ENCODE results near the gene PSG5.
"Not testable (repeated sequence)": the region's sequence is repeated elsewhere in the genome, so short reads cannot be mapped to it uniquely, and the experiment has no call there.

PSG5 gene

GRCh38 chr19:43179569-43180147 is 6.7 kb downstream of the PSG5 start:
- no CpG with 5 or more reads among the region's 1 CpG for whole genome bisulfite sequencing (ENCODE audit: extremely low coverage, insufficient coverage, low lambda C conversion rate)
- H2BK120ac ChIP-seq (ENCODE audit: low read depth, low read length); DNase-seq; H3K4me1 ChIP-seq (ENCODE audit: control insufficient read depth, low read depth, low read length); H2BK15ac ChIP-seq (replicated peaks; ENCODE audit: low read depth); H3K4me2 ChIP-seq (ENCODE audit: low read length); H3K36me3 ChIP-seq (ENCODE audit: control insufficient read depth, insufficient read depth, low read length); H3K56ac ChIP-seq (ENCODE audit: low read length); H3K79me1 ChIP-seq (ENCODE audit: low read length); H4K5ac ChIP-seq (ENCODE audit: low read length); H3K4me3 ChIP-seq (ENCODE audit: low read length); H3K9ac ChIP-seq (ENCODE audit: low read length); H2BK5ac ChIP-seq (ENCODE audit: low read length); H3K27ac ChIP-seq (ENCODE audit: low read depth, low read length); H3K18ac ChIP-seq (ENCODE audit: low read length); H2AK5ac ChIP-seq (ENCODE audit: low read length); H3K79me2 ChIP-seq (ENCODE audit: control insufficient read depth, insufficient read depth, low read length); H3K27me3 ChIP-seq (ENCODE audit: insufficient read depth, low read length, poor library complexity); H4K8ac ChIP-seq (ENCODE audit: low read depth, low read length); H3K23ac ChIP-seq (ENCODE audit: low read length); H3K4ac ChIP-seq (ENCODE audit: low read depth, low read length): not testable (repeated sequence)

- not testable (repeated sequence) for H3K4me3 ChIP-seq (ENCODE audit: low read length); DNase-seq; H4K5ac ChIP-seq (ENCODE audit: low read length); H3K23ac ChIP-seq (ENCODE audit: low read length); H2AK5ac ChIP-seq (ENCODE audit: low read length); H3K79me2 ChIP-seq (ENCODE audit: control insufficient read depth, insufficient read depth, low read length); H3K4ac ChIP-seq (ENCODE audit: low read depth, low read length); H3K4me1 ChIP-seq (ENCODE audit: control insufficient read depth, low read depth, low read length); H3K9ac ChIP-seq (ENCODE audit: low read length); H4K8ac ChIP-seq (ENCODE audit: low read depth, low read length); H3K36me3 ChIP-seq (ENCODE audit: control insufficient read depth, insufficient read depth, low read length); H3K27ac ChIP-seq (ENCODE audit: low read depth, low read length); H3K18ac ChIP-seq (ENCODE audit: low read length); H3K56ac ChIP-seq (ENCODE audit: low read length); H2BK5ac ChIP-seq (ENCODE audit: low read length); H3K27me3 ChIP-seq (ENCODE audit: insufficient read depth, low read length, poor library complexity); H3K4me2 ChIP-seq (ENCODE audit: low read length); H2BK120ac ChIP-seq (ENCODE audit: low read depth, low read length); H2BK15ac ChIP-seq (replicated peaks; ENCODE audit: low read depth); H3K79me1 ChIP-seq (ENCODE audit: low read length)
- WGBS (ENCODE audit: extremely low coverage, insufficient coverage, low lambda C conversion rate) = no CpG with 5 or more reads among the region's 3 CpGs
These were observed 7.8 kb downstream of the PSG5 start for GRCh38 chr19:43178577-43178976.

GRCh38 chr19:43165906-43166305 is 20.4 kb downstream of the PSG5 start:
- H3K79me1 ChIP-seq (ENCODE audit: low read length); H2BK15ac ChIP-seq (replicated peaks; ENCODE audit: low read depth); H3K4ac ChIP-seq (ENCODE audit: low read depth, low read length); H2BK5ac ChIP-seq (ENCODE audit: low read length); H3K27me3 ChIP-seq (ENCODE audit: insufficient read depth, low read length, poor library complexity); H3K56ac ChIP-seq (ENCODE audit: low read length); H2AK5ac ChIP-seq (ENCODE audit: low read length); H3K18ac ChIP-seq (ENCODE audit: low read length); H3K36me3 ChIP-seq (ENCODE audit: control insufficient read depth, insufficient read depth, low read length); H4K5ac ChIP-seq (ENCODE audit: low read length); H3K4me3 ChIP-seq (ENCODE audit: low read length); H3K23ac ChIP-seq (ENCODE audit: low read length); H2BK120ac ChIP-seq (ENCODE audit: low read depth, low read length); H3K9ac ChIP-seq (ENCODE audit: low read length); H3K4me2 ChIP-seq (ENCODE audit: low read length); H3K27ac ChIP-seq (ENCODE audit: low read depth, low read length); H4K8ac ChIP-seq (ENCODE audit: low read depth, low read length); H3K4me1 ChIP-seq (ENCODE audit: control insufficient read depth, low read depth, low read length); H3K79me2 ChIP-seq (ENCODE audit: control insufficient read depth, insufficient read depth, low read length); DNase-seq: not testable (repeated sequence)
- no CpG with 5 or more reads among the region's 3 CpGs for WGBS (ENCODE audit: extremely low coverage, insufficient coverage, low lambda C conversion rate)

- H3K36me3 ChIP-seq (ENCODE audit: control insufficient read depth, insufficient read depth, low read length); H3K4me1 ChIP-seq (ENCODE audit: control insufficient read depth, low read depth, low read length); H3K4me3 ChIP-seq (ENCODE audit: low read length); H3K4me2 ChIP-seq (ENCODE audit: low read length); H3K27me3 ChIP-seq (ENCODE audit: insufficient read depth, low read length, poor library complexity); H2BK15ac ChIP-seq (replicated peaks; ENCODE audit: low read depth); H4K8ac ChIP-seq (ENCODE audit: low read depth, low read length); H3K79me1 ChIP-seq (ENCODE audit: low read length); H3K4ac ChIP-seq (ENCODE audit: low read depth, low read length); H3K23ac ChIP-seq (ENCODE audit: low read length); H3K79me2 ChIP-seq (ENCODE audit: control insufficient read depth, insufficient read depth, low read length); H4K5ac ChIP-seq (ENCODE audit: low read length); H3K56ac ChIP-seq (ENCODE audit: low read length); H3K9ac ChIP-seq (ENCODE audit: low read length); H3K27ac ChIP-seq (ENCODE audit: low read depth, low read length); H2BK5ac ChIP-seq (ENCODE audit: low read length); H3K18ac ChIP-seq (ENCODE audit: low read length); DNase-seq; H2AK5ac ChIP-seq (ENCODE audit: low read length); H2BK120ac ChIP-seq (ENCODE audit: low read depth, low read length): not testable (repeated sequence)
- WGBS (ENCODE audit: extremely low coverage, insufficient coverage, low lambda C conversion rate) = no CpG with 5 or more reads among the region's 3 CpGs
These were observed 23.2 kb downstream of the PSG5 start for GRCh38 chr19:43163135-43163534.

GRCh38 chr19:43162261-43162660 is 24.1 kb downstream of the PSG5 start:
- WGBS (ENCODE audit: extremely low coverage, insufficient coverage, low lambda C conversion rate) = no CpG with 5 or more reads among the region's 2 CpGs
- not testable (repeated sequence) for H3K4me3 ChIP-seq (ENCODE audit: low read length); H2BK15ac ChIP-seq (replicated peaks; ENCODE audit: low read depth)

GRCh38 chr19:43152214-43152613 is 34.1 kb downstream of the PSG5 start:
- Histone ChIP-seq H3K23ac (ENCODE audit: low read length) (no peak overlapping the region), H3K4me2 (ENCODE audit: low read length) (no peak overlapping the region), H4K5ac (ENCODE audit: low read length) (no peak overlapping the region), H2BK5ac (ENCODE audit: low read length) (no peak overlapping the region), H3K56ac (ENCODE audit: low read length) (no peak overlapping the region), H3K4ac (ENCODE audit: low read depth, low read length) (no peak overlapping the region), H3K79me2 (ENCODE audit: control insufficient read depth, insufficient read depth, low read length) (no peaks in the 10 kb centered on the region), H4K8ac (ENCODE audit: low read depth, low read length) (no peak overlapping the region), H3K4me1 (ENCODE audit: control insufficient read depth, low read depth, low read length) (no peaks in the 10 kb centered on the region), H3K79me1 (ENCODE audit: low read length) (no peaks in the 10 kb centered on the region), H3K27me3 (ENCODE audit: insufficient read depth, low read length, poor library complexity) (no peaks in the 10 kb centered on the region), H3K27ac (ENCODE audit: low read depth, low read length) (no peak overlapping the region), H2BK15ac (replicated peaks; ENCODE audit: low read depth) (no peak overlapping the region), H2AK5ac (ENCODE audit: low read length) (no peak overlapping the region), H3K9ac (ENCODE audit: low read length) (no peak overlapping the region), H2BK120ac (ENCODE audit: low read depth, low read length) (no peak overlapping the region), H3K18ac (ENCODE audit: low read length) (no peak overlapping the region), H3K36me3 (ENCODE audit: control insufficient read depth, insufficient read depth, low read length) (no peaks in the 10 kb centered on the region), H3K4me3 (ENCODE audit: low read length) (no peak overlapping the region)
- no CpG with 5 or more reads among the region's 4 CpGs for WGBS (ENCODE audit: extremely low coverage, insufficient coverage, low lambda C conversion rate)
- DNase-seq = no peak

More at GRCh38 chr19:43162261-43162660, 24.1 kb downstream of the PSG5 start:
- H3K4ac ChIP-seq (ENCODE audit: low read depth, low read length); DNase-seq; H4K8ac ChIP-seq (ENCODE audit: low read depth, low read length); H3K23ac ChIP-seq (ENCODE audit: low read length); H3K4me2 ChIP-seq (ENCODE audit: low read length); H2BK120ac ChIP-seq (ENCODE audit: low read depth, low read length); H3K79me2 ChIP-seq (ENCODE audit: control insufficient read depth, insufficient read depth, low read length); H3K56ac ChIP-seq (ENCODE audit: low read length); H2AK5ac ChIP-seq (ENCODE audit: low read length); H3K79me1 ChIP-seq (ENCODE audit: low read length); H3K27me3 ChIP-seq (ENCODE audit: insufficient read depth, low read length, poor library complexity); H3K4me1 ChIP-seq (ENCODE audit: control insufficient read depth, low read depth, low read length); H3K18ac ChIP-seq (ENCODE audit: low read length); H4K5ac ChIP-seq (ENCODE audit: low read length); H3K9ac ChIP-seq (ENCODE audit: low read length); H2BK5ac ChIP-seq (ENCODE audit: low read length); H3K36me3 ChIP-seq (ENCODE audit: control insufficient read depth, insufficient read depth, low read length); H3K27ac ChIP-seq (ENCODE audit: low read depth, low read length): not testable (repeated sequence)
